Endothelial cell of umbilical vein (primary cell): ENCODE measurements around the gene TMEM81. TPM values are rescaled to one million over a fixed set of nuclear protein-coding genes. Genes with fewer than 3 reads are reported as not detected.

Experiments
- BruUV-seq: library from RNA; stranded (reverse); fragments of 400-500 nt; replicated peaks from 2 replicates; lab custom pipeline; 2021; lab: Mats Ljungman, UMichigan
- CTCF ChIA-PET: fragments of 300-600, 350-600 bp; sonication (Branson Sonifier 250); formaldehyde crosslinking; loops from one replicate; lab custom pipeline; 2021; ENCODE audit warnings: antibody characterized with exemption, inconsistent platforms; lab: Charles Lee
- POLR2A ChIA-PET: fragments of 300-600, 350-600 bp; sonication (Branson Sonifier 250); formaldehyde crosslinking; loops from one replicate; lab custom pipeline; 2021; ENCODE audit warnings: antibody characterized with exemption, inconsistent platforms; lab: Charles Lee
- DNase-seq: peaks from one replicate; pipeline ENCODE4 v3.0.0-alpha.2; 2011; ENCODE audit warnings: low read depth, low spot score
- FAIRE-seq: peaks from 2 replicates; lab custom pipeline; 2011; peaks lifted over from hg19 to GRCh38; lab: Jason Lieb, UNC
- H2AFZ ChIP-seq: 2 replicates; pipeline ENCODE4 v1.6.0; 2012; ENCODE audit warnings: low read depth, low read length, control low read depth, inconsistent platforms
- H3K27ac ChIP-seq: 2 replicates; pipeline ENCODE4 v1.5.1; 2011; ENCODE audit warnings: low read depth, mild to moderate bottlenecking, control low read depth, low read length, moderate library complexity; ENCODE audit not compliant: insufficient read depth
- H3K27me3 ChIP-seq, 2 experiments: 2 replicates each; pipeline versions ENCODE4 v1.6.0 to v1.6.1; 2011; ENCODE audit warnings: low read length in 2 of 2, mixed read lengths in 1 of 2; ENCODE audit not compliant: control insufficient read depth in 2 of 2, insufficient read depth in 2 of 2
- H3K36me3 ChIP-seq, 2 experiments: 2 replicates in 1 of 2; 3 replicates in 1 of 2; pipeline ENCODE4 v1.5.1; 2011; ENCODE audit warnings: low read length in 2 of 2, mild to moderate bottlenecking in 1 of 2, moderate library complexity in 1 of 2; ENCODE audit not compliant: control insufficient read depth in 2 of 2, insufficient read depth in 2 of 2; ENCODE audit errors: extremely low read depth in 1 of 2
- H3K4me1 ChIP-seq: 3 replicates; pipeline ENCODE4 v1.5.1; 2011; ENCODE audit warnings: mild to moderate bottlenecking, low read length; ENCODE audit not compliant: control insufficient read depth, insufficient read depth; ENCODE audit errors: extremely low read depth
- H3K4me2 ChIP-seq: 2 replicates; pipeline ENCODE4 v1.6.1; 2011; ENCODE audit warnings: low read length, control low read depth, mixed read lengths; ENCODE audit not compliant: insufficient read depth
- H3K4me3 ChIP-seq, 3 experiments: fragments of 200-600 bp in 1 of 3; sonication (generic), shearing (Covaris generic) in 1 of 3; replicated peaks in 1 of 3; 2 replicates each; pipeline ENCODE4 v1.5.1; 2011 to 2016; ENCODE audit warnings: control low read depth in 3 of 3, low read length in 3 of 3, mild to moderate bottlenecking in 2 of 3, inconsistent platforms in 1 of 3, low read depth in 1 of 3, moderate library complexity in 1 of 3; ENCODE audit not compliant: insufficient read depth in 1 of 3
- H3K79me2 ChIP-seq: 2 replicates; pipeline ENCODE4 v1.6.0; 2012; ENCODE audit warnings: low read length, inconsistent platforms; ENCODE audit not compliant: control insufficient read depth, insufficient read depth
- H3K9ac ChIP-seq: replicated peaks from 2 replicates; pipeline ENCODE3; 2011; ENCODE audit warnings: low read length, control low read depth; ENCODE audit not compliant: insufficient read depth; ENCODE audit errors: extremely low read depth
- H3K9me1 ChIP-seq: replicated peaks from 3 replicates; pipeline ENCODE4 v1.6.0; 2011; ENCODE audit warnings: mild to moderate bottlenecking, low read length; ENCODE audit not compliant: control insufficient read depth, insufficient read depth; ENCODE audit errors: extremely low read depth
- H3K9me3 ChIP-seq: replicated peaks from 2 replicates; pipeline ENCODE4 v1.5.1; 2012; ENCODE audit warnings: low read length, inconsistent platforms; ENCODE audit not compliant: control insufficient read depth, insufficient read depth
- H4K20me1 ChIP-seq: replicated peaks from 2 replicates; pipeline ENCODE3; 2011; ENCODE audit warnings: mild to moderate bottlenecking, low read length; ENCODE audit not compliant: control insufficient read depth, insufficient read depth; ENCODE audit errors: extremely low read depth
- EZH2 ChIP-seq: IDR thresholded peaks from 2 replicates; pipeline ENCODE4 v1.6.1; 2012; ENCODE audit warnings: borderline replicate concordance, low read depth, mild to moderate bottlenecking, moderate library complexity, low read length, inconsistent platforms; ENCODE audit not compliant: severe bottlenecking
- FOS ChIP-seq: IDR thresholded peaks from 2 replicates; pipeline ENCODE4 v1.6.1; 2011; ENCODE audit warnings: mild to moderate bottlenecking, low read length, moderate library complexity, borderline replicate concordance; ENCODE audit not compliant: insufficient read depth
- GATA2 ChIP-seq: IDR thresholded peaks from 2 replicates; pipeline ENCODE4 v1.7.0; 2011; ENCODE audit warnings: low read depth, mild to moderate bottlenecking, moderate library complexity, mixed read lengths, low read length; ENCODE audit not compliant: insufficient read length, insufficient read depth
- JUN ChIP-seq: IDR thresholded peaks from 2 replicates; pipeline ENCODE4 v1.6.1; 2011; ENCODE audit warnings: borderline replicate concordance, low read depth; ENCODE audit not compliant: insufficient read length, insufficient read depth
- MYC ChIP-seq: IDR thresholded peaks from one replicate; pipeline ENCODE4 v1.6.1; 2011; ENCODE audit warnings: mild to moderate bottlenecking, low read depth, low read length
- POLR2A ChIP-seq: IDR thresholded peaks from 2 replicates; pipeline ENCODE4 v1.6.1; 2012; ENCODE audit warnings: low read depth, mild to moderate bottlenecking, control low read depth, low read length
- POLR2AphosphoS5 ChIP-seq: IDR thresholded peaks from 2 replicates; pipeline ENCODE4 v1.6.1; 2012; ENCODE audit warnings: low read depth, mild to moderate bottlenecking, control low read depth, low read length, moderate library complexity; ENCODE audit not compliant: insufficient read depth
- dilution Hi-C: fragments of 300-500 bp; cut with MboI; formaldehyde crosslinking; loops from one replicate; pipeline ENCODE4 v1.15.0; 2019; ENCODE audit warnings: low sequenced_read_pairs; ENCODE audit not compliant: extremely low pct_ligation_motif_present
- intact Hi-C: fragments of 100-400 bp; cut with micrococcal nuclease; formaldehyde crosslinking; loops from one replicate; pipeline ENCODE4 v1.10.0; 2022
- polyA plus RNA-seq, 4 experiments: library from polyadenylated mRNA; depleted of rRNA in 3 of 4; stranded (reverse) in 3 of 4; unstranded in 1 of 4; fragments of >200 nt; gene quantifications; 2 replicates each; pipeline versions ENCODE4 v1.2.1 to v1.2.3, GENCODE V29; 2011 to 2012; ENCODE audit warnings: missing spikeins in 1 of 4
- total RNA-seq: library from RNA; stranded (reverse); gene quantifications from 2 replicates; pipeline ENCODE4 v1.2.3, GENCODE V29; 2021
- TF ChIP-seq, protein P1 (sequence below), 2 donors: IDR thresholded peaks; 1 replicate in 1 of 2; 2 replicates in 1 of 2; pipeline ENCODE4 v1.5.1; 2011; ENCODE audit warnings: low read length in 2 of 2, mild to moderate bottlenecking in 2 of 2, moderate library complexity in 2 of 2, control low read depth in 1 of 2, inconsistent platforms in 1 of 2, low read depth in 1 of 2; ENCODE audit not compliant: insufficient read depth in 1 of 2; ENCODE audit errors: extremely low read depth in 1 of 2
- TF ChIP-seq, protein P2 (sequence below): IDR thresholded peaks from 2 replicates; pipeline ENCODE4 v1.6.1; 2011; ENCODE audit not compliant: insufficient read depth, insufficient read length

The TMEM81 gene
- total and polyA plus RNA-seq, 2 donors (not counting 3 experiments of a cell fraction or from before 2014, with no cell fraction given) = 1.5 to 2.9 TPM

DNA sequence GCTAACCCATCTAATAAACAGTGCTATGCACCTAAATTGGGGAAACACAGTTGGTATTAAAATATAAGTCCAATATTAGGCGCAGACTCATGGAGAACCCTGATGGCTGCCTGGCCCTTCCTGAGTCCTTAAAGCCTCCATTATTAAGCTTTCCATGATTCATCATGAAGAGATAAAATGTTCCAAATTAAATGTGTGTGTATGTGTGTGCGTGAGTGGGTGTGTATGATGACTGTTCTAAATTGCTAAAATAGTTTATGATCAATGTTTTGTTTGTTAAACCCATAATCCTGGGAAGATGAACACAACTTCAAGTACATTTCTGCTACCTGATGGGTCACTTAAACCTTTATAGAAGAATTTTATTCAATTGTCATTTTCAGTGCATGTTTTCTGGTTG is 43.8 kb upstream of the TMEM81 start:
- ChIA-PET CTCF (interaction anchor here (1.4 kb wide), 1 partner anchor 13 kb away, joined by 3 read pairs; no protein-coding TSS in a partner anchor), POLR2A (no interaction called here)
- Histone ChIP-seq H3K9me3 (no peaks in the 10 kb centered on the region), H3K27ac (no peak overlapping the region), H3K4me3 (no peak overlapping the region), H3K27me3 (no peaks in the 10 kb centered on the region), H3K4me1 (no peaks in the 10 kb centered on the region), H3K79me2 (no peaks in the 10 kb centered on the region), H2AFZ (no peak overlapping the region), H3K4me2 (no peak overlapping the region), H3K36me3 (no peaks in the 10 kb centered on the region), H4K20me1 (no peaks in the 10 kb centered on the region), H3K9me1 (no peaks in the 10 kb centered on the region), H3K9ac (no peak overlapping the region)
- dilution Hi-C loops (no loop called here), intact Hi-C loops (no loop called here)
- DNase-seq (no peak), FAIRE-seq (no peak)
- no TSS peak for BruUV-seq
- TF ChIP-seq POLR2AphosphoS5 (no peak), MYC (no peak), FOS (no peak), JUN (no peak), EZH2 (no peak), GATA2 (no peak), POLR2A (no peak)
- TF ChIP-seq, protein P1, sequence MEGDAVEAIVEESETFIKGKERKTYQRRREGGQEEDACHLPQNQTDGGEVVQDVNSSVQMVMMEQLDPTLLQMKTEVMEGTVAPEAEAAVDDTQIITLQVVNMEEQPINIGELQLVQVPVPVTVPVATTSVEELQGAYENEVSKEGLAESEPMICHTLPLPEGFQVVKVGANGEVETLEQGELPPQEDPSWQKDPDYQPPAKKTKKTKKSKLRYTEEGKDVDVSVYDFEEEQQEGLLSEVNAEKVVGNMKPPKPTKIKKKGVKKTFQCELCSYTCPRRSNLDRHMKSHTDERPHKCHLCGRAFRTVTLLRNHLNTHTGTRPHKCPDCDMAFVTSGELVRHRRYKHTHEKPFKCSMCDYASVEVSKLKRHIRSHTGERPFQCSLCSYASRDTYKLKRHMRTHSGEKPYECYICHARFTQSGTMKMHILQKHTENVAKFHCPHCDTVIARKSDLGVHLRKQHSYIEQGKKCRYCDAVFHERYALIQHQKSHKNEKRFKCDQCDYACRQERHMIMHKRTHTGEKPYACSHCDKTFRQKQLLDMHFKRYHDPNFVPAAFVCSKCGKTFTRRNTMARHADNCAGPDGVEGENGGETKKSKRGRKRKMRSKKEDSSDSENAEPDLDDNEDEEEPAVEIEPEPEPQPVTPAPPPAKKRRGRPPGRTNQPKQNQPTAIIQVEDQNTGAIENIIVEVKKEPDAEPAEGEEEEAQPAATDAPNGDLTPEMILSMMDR (IDR thresholded peaks at IDR 0.05; ENCODE audit: extremely low read depth in 1 of 2, insufficient read depth in 1 of 2, low read depth in 1 of 2, low read length in 2 of 2) = no peak
- TF ChIP-seq, protein P2, sequence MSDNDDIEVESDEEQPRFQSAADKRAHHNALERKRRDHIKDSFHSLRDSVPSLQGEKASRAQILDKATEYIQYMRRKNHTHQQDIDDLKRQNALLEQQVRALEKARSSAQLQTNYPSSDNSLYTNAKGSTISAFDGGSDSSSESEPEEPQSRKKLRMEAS = no peak
